HUES6 (cell line): Measurements from ENCODE around the gene SDHA.
"Not testable (repeated sequence)": the region's sequence is repeated elsewhere in the genome, so short reads cannot be mapped to it uniquely, and the experiment has no call there.

Experiments used
- H3K27ac ChIP-seq: 2 replicates; pipeline ENCODE4 v1.7.0; 2013; ENCODE audit warnings: low read depth, mild to moderate bottlenecking, low read length, inconsistent platforms
- H3K27me3 ChIP-seq: 2 replicates; pipeline ENCODE4 v1.6.1; 2013; ENCODE audit warnings: low read length; ENCODE audit not compliant: control insufficient read depth, insufficient read depth
- H3K36me3 ChIP-seq: 2 replicates; pipeline ENCODE4 v1.6.1; 2013; ENCODE audit warnings: low read length; ENCODE audit not compliant: control insufficient read depth, insufficient read depth
- H3K4me1 ChIP-seq: 2 replicates; pipeline ENCODE4 v1.6.1; 2013; ENCODE audit warnings: low read length; ENCODE audit not compliant: control insufficient read depth, insufficient read depth
- H3K4me3 ChIP-seq: 2 replicates; pipeline ENCODE4 v1.5.1; 2013; ENCODE audit warnings: low read depth, low read length
- H3K9ac ChIP-seq: one replicate; pipeline ENCODE4 v1.6.1; 2013; ENCODE audit warnings: mild to moderate bottlenecking, low read length
- H3K9me3 ChIP-seq: 2 replicates; pipeline ENCODE4 v1.6.1; 2013; ENCODE audit warnings: low read depth, low read length; ENCODE audit not compliant: control insufficient read depth, insufficient read depth

The SDHA gene

DNA sequence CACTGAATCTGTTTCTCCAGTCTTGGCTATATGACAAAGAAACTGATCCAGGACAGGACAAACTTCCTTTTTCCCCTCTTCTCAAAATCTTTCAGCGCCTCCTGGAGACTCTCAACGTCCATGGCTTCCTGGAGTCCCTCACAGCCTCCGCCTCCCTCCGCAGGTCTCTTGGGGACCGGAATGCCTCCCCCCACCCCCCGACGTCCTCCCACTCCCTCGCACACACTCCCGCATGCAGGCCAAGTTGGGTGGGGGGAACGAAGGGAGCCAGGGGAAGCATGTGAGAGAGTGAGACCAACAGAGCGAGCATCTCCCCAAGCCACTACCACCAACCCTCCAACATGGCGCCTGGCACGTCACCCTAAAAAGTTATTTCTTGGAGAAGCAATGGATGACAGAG is 72.1 kb downstream of the SDHA start:
- H3K9me3 ChIP-seq, H3K9ac ChIP-seq, H3K27ac ChIP-seq, H3K4me1 ChIP-seq, H3K4me3 ChIP-seq, H3K27me3 ChIP-seq: not testable (repeated sequence)
- peaks cover 27% of the 10 kb centered on the region for H3K36me3 ChIP-seq

DNA sequence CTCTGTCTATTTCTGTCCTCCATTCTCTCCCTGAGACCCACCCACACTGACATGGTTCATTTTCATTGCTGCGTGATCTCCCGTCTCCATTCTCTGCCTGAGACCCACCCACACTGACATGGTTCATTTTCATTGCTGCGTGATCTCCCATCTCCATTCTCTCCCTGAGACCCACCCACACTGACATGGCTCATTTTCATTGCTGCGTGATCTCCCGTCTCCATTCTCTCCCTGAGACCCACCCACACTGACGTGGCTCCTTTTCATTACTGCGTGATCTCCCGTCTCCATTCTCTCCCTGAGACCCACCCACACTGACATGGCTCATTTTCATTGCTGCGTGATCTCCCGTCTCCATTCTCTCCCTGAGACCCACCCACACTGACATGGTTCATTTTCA is 73.2 kb downstream of the SDHA start:
- H3K36me3 ChIP-seq: peaks cover 16% of the 10 kb centered on the region
- not testable (repeated sequence) for H3K9ac ChIP-seq, H3K27ac ChIP-seq, H3K4me1 ChIP-seq, H3K27me3 ChIP-seq, H3K9me3 ChIP-seq, H3K4me3 ChIP-seq

DNA sequence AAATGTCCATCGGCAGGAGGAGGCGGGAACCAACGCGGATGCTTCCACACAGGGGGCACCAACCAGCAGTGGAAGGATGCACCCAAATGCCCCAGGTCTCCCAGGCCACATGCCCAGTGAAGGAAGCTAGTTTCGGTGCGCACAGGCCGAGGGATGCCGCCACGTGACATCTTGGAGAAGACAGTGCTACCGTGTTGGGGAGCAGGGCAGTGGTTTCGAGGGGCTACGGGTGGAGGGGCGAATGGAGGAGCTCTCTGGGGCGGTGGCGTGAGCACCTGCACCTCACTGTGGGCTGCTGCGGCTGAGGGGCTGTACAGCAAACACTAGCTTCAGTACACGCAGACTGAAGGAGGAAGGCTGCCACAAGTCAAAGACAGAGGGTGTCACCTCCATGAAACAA is 76.7 kb downstream of the SDHA start:
- not testable (repeated sequence) for H3K4me3 ChIP-seq, H3K9me3 ChIP-seq, H3K9ac ChIP-seq, H3K27ac ChIP-seq, H3K36me3 ChIP-seq, H3K4me1 ChIP-seq, H3K27me3 ChIP-seq

DNA sequence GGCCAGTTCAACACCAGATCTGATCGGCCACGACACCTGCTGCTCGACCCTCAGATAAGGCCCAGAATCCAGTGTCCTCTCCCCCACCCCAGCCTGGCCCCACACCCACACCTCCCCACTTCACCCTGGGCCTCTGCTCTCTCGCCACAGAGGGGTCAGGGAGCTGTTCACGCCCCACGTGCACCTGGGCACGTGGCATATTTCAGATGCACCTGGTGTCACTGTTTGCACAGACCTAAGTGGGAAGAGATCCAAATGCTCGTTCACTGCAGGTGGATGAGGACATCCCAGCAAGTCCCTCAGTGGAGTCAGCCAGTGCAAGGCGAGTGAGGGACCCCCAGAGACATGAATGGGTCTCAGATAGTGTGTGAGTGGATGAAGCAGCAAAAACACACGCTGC is 78.1 kb downstream of the SDHA start:
- H3K9me3 ChIP-seq, H3K27ac ChIP-seq, H3K4me1 ChIP-seq, H3K27me3 ChIP-seq, H3K4me3 ChIP-seq, H3K36me3 ChIP-seq, H3K9ac ChIP-seq: not testable (repeated sequence)

DNA sequence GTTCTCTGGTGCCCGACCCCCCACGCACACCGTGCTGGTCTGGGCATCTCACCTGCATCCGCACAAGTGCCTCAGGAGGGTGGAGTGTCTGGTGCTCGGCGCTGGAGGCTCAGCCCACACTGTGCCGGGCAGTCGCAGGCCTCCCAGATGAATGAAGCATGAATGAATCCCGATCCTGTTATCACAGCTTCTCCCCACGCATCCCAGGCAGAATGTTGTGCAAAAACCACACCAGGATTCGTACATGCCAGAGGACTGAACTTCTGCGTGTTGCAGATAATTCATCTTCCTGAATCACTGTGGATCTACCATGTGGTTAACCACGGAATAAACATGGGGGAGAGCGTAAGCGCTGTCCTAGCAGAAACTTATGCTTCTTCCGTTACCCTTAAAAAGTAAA is 78.8 kb downstream of the SDHA start:
- H3K27ac ChIP-seq, H3K4me3 ChIP-seq, H3K4me1 ChIP-seq, H3K9me3 ChIP-seq, H3K27me3 ChIP-seq, H3K36me3 ChIP-seq, H3K9ac ChIP-seq: not testable (repeated sequence)

DNA sequence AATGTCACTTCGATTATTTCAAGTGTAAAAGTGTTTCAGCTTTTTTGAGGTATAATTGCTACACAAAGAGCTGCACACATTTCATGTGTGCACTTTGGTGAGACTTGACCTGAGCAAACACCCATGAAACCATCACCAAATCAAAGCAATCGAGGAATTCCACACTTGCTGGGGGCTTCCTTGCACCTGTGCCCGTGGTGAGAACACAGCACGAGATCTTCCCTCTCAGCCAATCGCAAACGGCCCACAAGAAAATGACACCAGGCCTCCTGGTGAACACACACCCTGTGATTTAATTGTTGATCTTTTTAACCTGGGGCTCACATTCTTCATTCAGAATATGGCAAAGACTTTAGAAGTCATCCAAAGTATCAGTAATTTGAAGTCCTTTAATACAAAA is 79.3 kb downstream of the SDHA start:
- not testable (repeated sequence) for H3K4me3 ChIP-seq, H3K27ac ChIP-seq, H3K27me3 ChIP-seq, H3K9me3 ChIP-seq, H3K36me3 ChIP-seq, H3K9ac ChIP-seq, H3K4me1 ChIP-seq

DNA sequence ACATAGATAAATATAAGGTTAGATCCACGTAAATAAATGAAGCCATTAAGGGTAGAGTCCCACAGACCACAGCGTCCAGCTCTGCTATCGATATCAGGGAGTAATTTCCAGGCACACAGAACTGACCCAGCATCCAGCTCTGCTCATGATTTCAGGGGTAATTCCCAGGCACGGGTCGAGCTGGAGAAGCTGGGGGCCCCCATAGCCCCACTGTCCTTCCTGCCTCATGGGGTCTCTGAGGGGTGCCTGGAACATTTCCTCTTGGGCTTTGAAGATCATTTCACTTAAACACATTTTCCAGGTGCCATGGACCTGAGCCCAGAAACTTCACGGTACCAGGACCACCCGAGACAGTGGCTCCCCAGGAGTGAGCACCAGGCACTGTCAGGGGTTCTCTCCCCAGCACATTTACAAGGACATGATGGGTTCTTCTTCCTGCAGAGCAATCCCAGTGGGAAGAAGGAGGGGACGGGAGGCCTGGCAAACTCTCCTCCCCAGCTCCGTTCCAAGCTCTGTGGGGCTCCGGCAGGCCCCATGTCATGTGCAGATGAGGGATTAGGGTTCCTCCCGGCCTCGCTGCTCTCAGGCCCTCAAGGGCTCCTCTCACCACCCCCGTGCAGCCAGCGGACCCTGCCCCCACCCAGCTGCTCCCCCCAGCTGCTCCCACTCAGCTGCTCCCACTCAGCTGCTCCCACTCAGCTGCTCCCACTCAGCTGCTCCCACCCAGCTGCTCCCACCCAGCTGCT is 80.0 kb downstream of the SDHA start:
- not testable (repeated sequence) for H3K27ac ChIP-seq, H3K4me3 ChIP-seq, H3K27me3 ChIP-seq, H3K9me3 ChIP-seq, H3K36me3 ChIP-seq, H3K9ac ChIP-seq
- peaks cover 11% of the 10 kb centered on the region for H3K4me1 ChIP-seq

DNA sequence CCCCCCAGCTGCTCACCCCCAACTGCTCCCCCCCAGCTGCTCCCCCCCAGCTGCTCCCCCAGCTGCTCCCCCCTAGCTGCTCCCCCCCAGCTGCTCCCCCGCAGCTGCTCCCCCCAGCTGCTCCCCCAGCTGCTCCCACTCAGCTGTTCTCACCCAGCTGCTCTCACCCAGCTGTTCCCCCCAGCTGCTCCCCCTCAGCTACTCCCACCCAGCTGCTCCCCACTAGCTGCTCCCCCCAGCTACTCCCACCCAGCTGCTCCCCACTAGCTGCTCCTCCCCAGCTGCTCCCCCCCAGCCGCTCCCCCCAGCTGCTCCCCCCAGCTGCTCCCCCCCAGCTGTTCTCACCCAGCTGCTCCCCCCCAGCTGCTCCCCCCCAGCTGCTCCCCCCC is 80.6 kb downstream of the SDHA start:
- no peaks in the 10 kb centered on the region for H3K36me3 ChIP-seq
- peaks cover 11% of the 10 kb centered on the region for H3K4me1 ChIP-seq
- H3K4me3 ChIP-seq: no peak overlapping the region
- no peaks in the 10 kb centered on the region for H3K9me3 ChIP-seq
- no peak overlapping the region for H3K27ac ChIP-seq
- no peaks in the 10 kb centered on the region for H3K27me3 ChIP-seq
- no peak overlapping the region for H3K9ac ChIP-seq

DNA sequence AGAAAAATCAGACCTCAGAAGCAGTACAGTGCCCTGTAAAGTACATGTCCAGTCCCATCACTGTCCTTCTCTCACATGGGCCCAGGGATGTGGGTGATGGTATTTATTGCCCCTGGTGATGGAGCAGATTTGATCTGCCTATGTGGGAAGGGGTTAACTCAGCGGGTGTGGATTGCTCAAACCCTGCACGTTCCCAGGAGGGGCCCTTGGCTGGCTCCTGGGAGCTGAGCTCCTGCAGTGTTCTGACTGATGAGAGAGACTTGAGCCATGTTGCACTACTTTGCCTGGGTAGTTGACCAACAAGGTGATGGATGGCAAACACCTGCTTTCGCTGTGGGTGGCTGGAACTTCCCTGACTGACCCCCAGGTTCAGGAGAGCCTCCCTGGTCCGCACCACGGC is 81.8 kb downstream of the SDHA start:
- not testable (repeated sequence) for H3K9ac ChIP-seq, H3K27ac ChIP-seq, H3K27me3 ChIP-seq, H3K4me3 ChIP-seq, H3K36me3 ChIP-seq, H3K9me3 ChIP-seq
- peaks cover 11% of the 10 kb centered on the region for H3K4me1 ChIP-seq

DNA sequence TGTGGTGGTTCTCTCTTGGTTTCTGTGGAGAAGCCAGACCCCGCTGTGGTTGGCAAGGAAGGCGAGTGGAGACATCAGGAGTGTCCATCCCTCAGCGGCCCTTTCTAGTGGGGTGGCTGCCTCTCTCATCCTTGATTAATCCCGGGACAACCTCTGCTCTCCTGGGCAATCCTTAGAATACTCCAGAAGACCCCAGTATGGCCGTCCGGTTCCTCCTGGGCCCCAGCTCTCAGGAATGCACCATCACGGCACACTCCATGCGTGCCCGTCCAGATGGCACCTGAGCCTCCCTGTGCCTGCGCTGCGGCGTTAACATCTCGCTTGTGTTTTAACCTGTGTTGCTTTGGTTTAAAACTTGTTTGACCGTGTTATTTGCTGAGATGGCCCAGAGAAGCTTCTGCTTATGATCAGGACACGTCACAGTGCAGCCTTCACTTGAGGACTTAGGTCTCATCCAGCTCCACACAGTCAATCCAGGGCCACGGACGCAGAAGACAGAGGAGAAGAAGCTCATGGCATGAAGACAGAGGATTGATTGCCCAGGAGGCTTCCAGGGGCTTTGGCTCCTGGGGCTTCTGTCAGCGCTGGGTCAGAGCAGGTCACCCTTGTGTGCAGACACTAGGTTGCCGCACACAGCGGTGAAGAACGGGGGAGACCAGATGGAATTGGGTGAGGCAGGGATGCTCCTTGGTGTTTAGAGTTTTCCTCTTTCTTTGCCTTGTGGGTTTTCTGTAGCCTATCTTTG is 82.7 kb downstream of the SDHA start:
- H3K4me1 ChIP-seq: peaks cover 11% of the 10 kb centered on the region
- H3K4me3 ChIP-seq, H3K27ac ChIP-seq, H3K36me3 ChIP-seq, H3K9me3 ChIP-seq, H3K9ac ChIP-seq, H3K27me3 ChIP-seq: not testable (repeated sequence)

DNA sequence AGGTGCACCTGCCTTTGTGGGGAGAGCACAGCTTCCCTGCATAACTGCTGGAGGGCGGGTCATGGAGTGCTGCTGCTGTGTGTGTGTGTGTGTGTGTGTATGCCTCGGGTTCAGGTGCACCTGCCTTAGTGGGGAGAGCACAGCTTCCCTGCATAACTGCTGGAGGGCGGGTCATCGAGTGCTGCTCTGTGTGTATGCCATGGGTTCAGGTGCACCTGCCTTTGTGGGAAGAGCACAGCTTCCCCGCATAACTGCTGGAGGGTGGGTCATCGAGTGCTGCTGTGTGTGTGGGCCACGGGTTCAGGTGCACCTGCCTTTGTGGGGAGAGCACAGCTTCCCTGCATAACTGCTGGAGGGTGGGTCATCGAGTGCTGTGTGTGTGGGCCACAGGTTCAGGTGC is 84.3 kb downstream of the SDHA start:
- not testable (repeated sequence) for H3K9me3 ChIP-seq, H3K27me3 ChIP-seq, H3K9ac ChIP-seq, H3K27ac ChIP-seq, H3K4me3 ChIP-seq
- peaks cover 13% of the 10 kb centered on the region for H3K4me1 ChIP-seq
- peaks cover 16% of the 10 kb centered on the region for H3K36me3 ChIP-seq
